Tibial nerve (tissue), 4 donors: ENCODE measurements around the gene PRMT5. TPM values are rescaled to one million over a fixed set of nuclear protein-coding genes. Genes with fewer than 3 reads are reported as not detected.
"Not testable (repeated sequence)": the region's sequence is repeated elsewhere in the genome, so short reads cannot be mapped to it uniquely, and the experiment has no call there.

ENCODE experiments used
- DNase-seq, 2 donors: peaks; one replicate each; pipeline ENCODE4 v3.0.0-alpha.2; 2019; ENCODE audit warnings: low spot score in 2 of 2
- H3K27ac ChIP-seq, 4 donors: fragments of 200-600 bp; sonication (generic) in 3 of 4; one replicate each; pipeline ENCODE4 v1.5.1; 2017 to 2019; ENCODE audit warnings: mild to moderate bottlenecking in 1 of 4
- H3K27me3 ChIP-seq, 2 donors: fragments of 200-600 bp; sonication (generic) in 1 of 2; one replicate each; pipeline versions ENCODE4 v1.5.1 to v1.6.0; 2017 to 2019
- H3K36me3 ChIP-seq, 3 donors: fragments of 200-600 bp; sonication (generic); one replicate each; pipeline ENCODE4 v1.5.1; 2018 to 2019
- H3K4me1 ChIP-seq, 4 donors: fragments of 200-600 bp; sonication (generic) in 3 of 4; one replicate each; pipeline ENCODE4 v1.5.1; 2017 to 2019
- H3K4me3 ChIP-seq, 4 donors: fragments of 200-600 bp; sonication (generic) in 3 of 4; one replicate each; pipeline ENCODE4 v1.5.1; 2017 to 2019; ENCODE audit warnings: mild to moderate bottlenecking in 1 of 4, moderate library complexity in 1 of 4
- H3K9me3 ChIP-seq, 4 donors: fragments of 200-600 bp; sonication (generic) in 3 of 4; one replicate each; pipeline ENCODE4 v1.5.1; 2017 to 2019
- CTCF ChIP-seq, 5 experiments: fragments of 200-600 bp in 3 of 5; fragments of 450-650 bp in 2 of 5; sonication (generic) in 3 of 5; IDR thresholded peaks; one replicate each; pipeline ENCODE4 v1.5.1; 2016 to 2019; ENCODE audit warnings: antibody characterized with exemption in 5 of 5, mild to moderate bottlenecking in 3 of 5, moderate library complexity in 2 of 5
- EP300 ChIP-seq, 2 donors: sonication (generic); formaldehyde crosslinking; IDR thresholded peaks; one replicate each; pipeline ENCODE4 v1.6.1; 2017; ENCODE audit warnings: antibody characterized with exemption in 2 of 2, mild to moderate bottlenecking in 1 of 2
- POLR2A ChIP-seq, 2 donors: fragments of 450-650 bp; IDR thresholded peaks; one replicate each; pipeline ENCODE4 v1.6.1; 2017; ENCODE audit warnings: antibody characterized with exemption in 2 of 2, mild to moderate bottlenecking in 2 of 2, moderate library complexity in 2 of 2
- WGBS, 2 donors: methylation state at CpG; one replicate each; pipeline ENCODE4 v1.1.5; 2018; 5-methylcytosine and 5-hydroxymethylcytosine counted together
- total RNA-seq, 4 donors: library from RNA; depleted of rRNA; stranded (reverse); fragments of >200 nt; gene quantifications; one replicate each; pipeline ENCODE4 v1.1.0, GENCODE V29; 2016

PRMT5 gene
- total RNA-seq, 4 donors from 2014 or later = 60.6 to 82.5 (median 76.8) TPM

- Histone ChIP-seq H3K36me3 (peaks cover 0 to 58% (median 4%) of the 10 kb centered on the region in 3 donors), H3K4me3 (no peak overlapping the region), H3K27ac (no peak overlapping the region), H3K4me1 (peaks cover 0 to 17% (median 4%) of the 10 kb centered on the region in 4 donors), H3K9me3 (no peaks in the 10 kb centered on the region), H3K27me3 (no peaks in the 10 kb centered on the region)
- no peak for TF ChIP-seq EP300 (IDR thresholded peaks at IDR 0.05)
- TF ChIP-seq CTCF (IDR thresholded peaks at IDR 0.05) = no peak
- TF ChIP-seq POLR2A (IDR thresholded peaks at IDR 0.05) = no peak
- DNase-seq = no peak
- 90 to 100% methylated on average over 1 of the region's 1 CpG for WGBS, 2 donors
These were observed 23.2 kb upstream of the PRMT5 start for GRCh38 chr14:22952418-22952817.

- H3K9me3 ChIP-seq, H3K4me3 ChIP-seq, DNase-seq, H3K27me3 ChIP-seq, H3K27ac ChIP-seq: not testable (repeated sequence)
- Histone ChIP-seq H3K36me3 (peaks cover 0 to 64% (median 4%) of the 10 kb centered on the region in 3 donors), H3K4me1 (peaks cover 0 to 15% (median 4%) of the 10 kb centered on the region in 4 donors)
- 91% methylated on average over 8 of the region's 8 CpGs for WGBS, 2 donors
These were observed 22.6 kb upstream of the PRMT5 start for GRCh38 chr14:22951795-22952194.

- no peak overlapping the region for H3K27ac ChIP-seq
- WGBS, 2 donors = 91 to 100% methylated on average over 3 of the region's 3 CpGs
- H3K27me3 ChIP-seq = no peaks in the 10 kb centered on the region
- no peak overlapping the region for H3K4me3 ChIP-seq
- TF ChIP-seq POLR2A (IDR thresholded peaks at IDR 0.05) (no peak), EP300 (IDR thresholded peaks at IDR 0.05) (no peak), CTCF (IDR thresholded peaks at IDR 0.05) (no peak)
- H3K9me3 ChIP-seq = no peaks in the 10 kb centered on the region
- DNase-seq = no peak
- no peaks in the 10 kb centered on the region for H3K4me1 ChIP-seq
- peaks cover 0 to 84% (median 0%) of the 10 kb centered on the region in 3 donors for H3K36me3 ChIP-seq
These were observed 16.5 kb upstream of the PRMT5 start for GRCh38 chr14:22945642-22946041.

GRCh38 chr14:22939684-22940083 is 10.5 kb upstream of the PRMT5 start:
- peaks cover 0 to 58% (median 0%) of the 10 kb centered on the region in 3 donors for H3K36me3 ChIP-seq
- 80 to 90% methylated on average over 4 of the region's 4 CpGs for WGBS, 2 donors
- no peak overlapping the region for H3K4me3 ChIP-seq
- H3K9me3 ChIP-seq = no peaks in the 10 kb centered on the region
- H3K27ac ChIP-seq = no peak overlapping the region
- no peaks in the 10 kb centered on the region for H3K27me3 ChIP-seq
- DNase-seq = no peak
- H3K4me1 ChIP-seq = no peaks in the 10 kb centered on the region
- no peak for TF ChIP-seq CTCF (IDR thresholded peaks at IDR 0.05)
- TF ChIP-seq POLR2A (IDR thresholded peaks at IDR 0.05) = no peak
- no peak for TF ChIP-seq EP300 (IDR thresholded peaks at IDR 0.05)

GRCh38 chr14:22935156-22935555 is 6.0 kb upstream of the PRMT5 start:
- Histone ChIP-seq H3K36me3 (peaks cover 0 to 27% (median 0%) of the 10 kb centered on the region in 3 donors), H3K27ac (no peak overlapping the region), H3K9me3 (no peaks in the 10 kb centered on the region), H3K27me3 (no peaks in the 10 kb centered on the region), H3K4me3 (no peak overlapping the region), H3K4me1 (peaks cover 0 to 5% (median 0%) of the 10 kb centered on the region in 4 donors)
- TF ChIP-seq CTCF (IDR thresholded peaks at IDR 0.05) (no peak), POLR2A (IDR thresholded peaks at IDR 0.05) (no peak), EP300 (IDR thresholded peaks at IDR 0.05) (no peak)
- 89 to 91% methylated on average over 1 of the region's 1 CpG for WGBS, 2 donors
- DNase-seq = no peak

- no peak overlapping the region for H3K27ac ChIP-seq
- no peaks in the 10 kb centered on the region for H3K27me3 ChIP-seq
- TF ChIP-seq CTCF (IDR thresholded peaks at IDR 0.05) (no peak), EP300 (IDR thresholded peaks at IDR 0.05) (no peak), POLR2A (IDR thresholded peaks at IDR 0.05) (no peak)
- no peak overlapping the region for H3K4me3 ChIP-seq
- no peak for DNase-seq
- 86 to 90% methylated on average over 3 of the region's 3 CpGs for WGBS, 2 donors
- H3K36me3 ChIP-seq = peaks cover 0 to 9% (median 0%) of the 10 kb centered on the region in 3 donors
- H3K4me1 ChIP-seq = peaks cover 0 to 20% (median 12%) of the 10 kb centered on the region in 4 donors
- no peaks in the 10 kb centered on the region for H3K9me3 ChIP-seq
These were observed 3.0 kb upstream of the PRMT5 start for GRCh38 chr14:22932146-22932545.
